NCI-H1105 (cell line): ENCODE data around the gene TRDMT1.

Experiments
- DNase-seq: peaks from one replicate; lab custom pipeline; 2025; lab: John Stamatoyannopoulos, UW

The TRDMT1 gene

GRCh38 chr10:17229967-17230682 is 28.7 kb upstream of the TRDMT1 start:
- peak; percentile 52 for DNase-seq

DNA sequence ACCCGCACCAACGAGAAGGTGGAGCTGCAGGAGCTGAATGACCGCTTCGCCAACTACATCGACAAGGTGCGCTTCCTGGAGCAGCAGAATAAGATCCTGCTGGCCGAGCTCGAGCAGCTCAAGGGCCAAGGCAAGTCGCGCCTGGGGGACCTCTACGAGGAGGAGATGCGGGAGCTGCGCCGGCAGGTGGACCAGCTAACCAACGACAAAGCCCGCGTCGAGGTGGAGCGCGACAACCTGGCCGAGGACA is 28.2 kb upstream of the TRDMT1 start:
- DNase-seq, result no peak

GRCh38 chr10:17229016-17229716 is 27.7 kb upstream of the TRDMT1 start:
- no peak for DNase-seq

DNA sequence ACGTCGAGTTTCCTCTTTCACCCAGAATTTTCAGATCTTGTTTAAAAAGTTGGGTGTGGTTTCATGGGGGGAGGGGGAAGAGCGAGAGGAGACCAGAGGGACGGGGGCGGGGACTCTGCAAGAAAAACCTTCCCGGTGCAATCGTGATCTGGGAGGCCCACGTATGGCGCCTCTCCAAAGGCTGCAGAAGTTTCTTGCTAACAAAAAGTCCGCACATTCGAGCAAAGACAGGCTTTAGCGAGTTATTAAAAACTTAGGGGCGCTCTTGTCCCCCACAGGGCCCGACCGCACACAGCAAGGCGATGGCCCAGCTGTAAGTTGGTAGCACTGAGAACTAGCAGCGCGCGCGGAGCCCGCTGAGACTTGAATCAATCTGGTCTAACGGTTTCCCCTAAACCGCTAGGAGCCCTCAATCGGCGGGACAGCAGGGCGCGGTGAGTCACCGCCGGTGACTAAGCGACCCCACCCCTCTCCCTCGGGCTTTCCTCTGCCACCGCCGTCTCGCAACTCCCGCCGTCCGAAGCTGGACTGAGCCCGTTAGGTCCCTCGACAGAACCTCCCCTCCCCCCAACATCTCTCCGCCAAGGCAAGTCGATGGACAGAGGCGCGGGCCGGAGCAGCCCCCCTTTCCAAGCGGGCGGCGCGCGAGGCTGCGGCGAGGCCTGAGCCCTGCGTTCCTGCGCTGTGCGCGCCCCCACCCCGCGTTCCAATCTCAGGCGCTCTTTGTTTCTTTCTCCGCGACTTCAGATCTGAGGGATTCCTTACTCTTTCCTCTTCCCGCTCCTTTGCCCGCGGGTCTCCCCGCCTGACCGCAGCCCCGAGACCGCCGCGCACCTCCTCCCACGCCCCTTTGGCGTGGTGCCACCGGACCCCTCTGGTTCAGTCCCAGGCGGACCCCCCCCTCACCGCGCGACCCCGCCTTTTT is 26.9 kb upstream of the TRDMT1 start, which contains the start of gene VIM:
Gene VIM (plus strand): TSS at position 151 of the 925 bp plus-strand sequence. CDS start 1,182 bp downstream, outside the sequence.
- no peak for DNase-seq

- no peak for DNase-seq
Observed at GRCh38 chr10:17227367-17228090, 26.1 kb upstream of the TRDMT1 start.

DNA sequence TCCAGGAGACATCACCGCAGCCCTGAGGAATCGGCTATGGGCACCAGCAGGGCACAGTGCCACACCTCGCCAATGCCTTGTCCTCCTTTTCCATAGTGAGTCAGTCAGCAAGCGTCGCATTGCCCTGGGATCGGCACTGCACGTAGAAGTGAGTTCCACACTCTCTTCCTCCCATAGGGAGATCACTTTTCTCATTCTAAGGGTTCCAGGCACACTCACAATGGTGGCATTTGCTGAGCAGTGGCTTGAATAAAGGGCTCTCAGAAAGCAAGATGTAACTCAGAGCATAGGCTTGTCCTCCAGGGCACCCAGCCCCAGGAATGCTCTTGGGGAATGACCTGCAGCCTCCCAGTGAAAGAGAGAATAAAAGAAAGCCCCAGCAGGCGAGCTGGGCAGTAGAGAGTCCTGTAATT is 25.4 kb upstream of the TRDMT1 start:
- no peak for DNase-seq

GRCh38 chr10:17225808-17226207 is 24.3 kb upstream of the TRDMT1 start:
- DNase-seq, result no peak

DNA sequence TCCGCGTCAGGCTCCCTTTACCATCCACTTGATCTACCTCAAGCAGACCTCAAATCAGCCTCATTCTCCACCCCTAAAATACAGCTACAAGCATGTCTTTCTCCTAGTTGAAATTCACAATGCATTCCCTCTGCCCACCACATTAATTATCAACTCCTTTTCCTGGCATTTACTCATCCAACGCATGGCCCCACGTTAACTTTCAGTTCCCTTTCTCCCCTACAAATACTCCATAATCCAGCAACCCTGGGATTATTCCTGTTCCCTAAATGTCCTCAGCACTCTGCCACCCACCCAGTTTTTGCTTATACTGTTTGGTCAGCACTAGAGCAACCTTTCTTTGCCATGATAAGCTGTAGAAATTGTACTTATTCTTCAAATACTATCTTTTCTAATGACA is 20.9 kb upstream of the TRDMT1 start:
- DNase-seq, result no peak

- no peak for DNase-seq
Observed at GRCh38 chr10:17220652-17221100, 19.2 kb upstream of the TRDMT1 start.

GRCh38 chr10:17219024-17219423 is 17.6 kb upstream of the TRDMT1 start:
- no peak for DNase-seq

DNA sequence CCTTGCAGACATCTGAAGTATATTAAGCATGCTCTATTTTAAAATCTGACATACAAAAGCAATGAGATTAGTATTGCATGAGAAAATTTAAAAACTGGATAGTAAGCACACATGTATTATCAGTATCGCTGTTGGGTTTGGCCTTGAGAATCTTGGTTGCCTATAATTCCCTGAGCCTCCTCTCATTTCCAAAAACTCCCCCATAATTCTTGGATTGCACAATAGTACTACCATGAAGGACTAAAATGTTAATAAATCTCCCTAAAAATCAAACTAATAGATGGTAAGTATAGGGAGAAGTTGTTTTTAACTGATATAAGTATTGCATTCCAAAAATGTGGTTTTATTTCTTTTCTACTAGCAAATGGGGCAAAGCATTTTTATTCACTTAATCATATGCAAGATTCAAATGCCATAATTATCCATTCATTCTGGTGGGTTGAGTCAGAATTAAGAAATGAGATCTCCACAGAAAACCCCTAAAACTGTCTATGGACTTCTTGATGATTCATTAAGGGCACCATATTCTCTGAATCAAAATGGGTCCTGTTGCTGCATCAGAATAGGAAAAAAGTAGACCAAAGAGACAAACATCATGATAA is 16.3 kb upstream of the TRDMT1 start:
- DNase-seq, result no peak

DNA sequence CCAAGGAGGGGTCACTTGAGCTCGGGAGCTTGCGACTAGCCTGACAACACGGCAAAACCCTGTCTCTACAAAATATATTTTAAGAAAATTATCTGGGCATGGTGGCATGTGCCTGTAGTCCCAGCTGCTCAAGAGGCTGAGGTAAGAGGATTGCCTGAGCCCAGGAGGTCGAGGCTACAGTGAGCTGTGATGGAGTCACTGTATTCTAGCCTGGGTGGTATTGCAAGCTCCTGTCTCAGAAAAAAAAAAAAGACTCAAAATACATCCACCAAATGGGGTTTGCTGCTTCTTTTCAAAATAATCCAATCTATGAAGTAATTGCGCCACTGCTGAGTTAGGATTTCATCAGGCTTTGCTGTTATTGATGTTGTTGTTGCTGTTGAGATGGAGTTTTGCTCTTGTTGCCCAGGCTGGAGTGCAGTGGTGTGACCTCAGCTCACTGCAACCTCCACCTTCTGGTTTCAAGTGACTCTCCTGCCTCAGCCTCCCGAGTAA is 15.5 kb upstream of the TRDMT1 start:
- DNase-seq, result no peak

DNA sequence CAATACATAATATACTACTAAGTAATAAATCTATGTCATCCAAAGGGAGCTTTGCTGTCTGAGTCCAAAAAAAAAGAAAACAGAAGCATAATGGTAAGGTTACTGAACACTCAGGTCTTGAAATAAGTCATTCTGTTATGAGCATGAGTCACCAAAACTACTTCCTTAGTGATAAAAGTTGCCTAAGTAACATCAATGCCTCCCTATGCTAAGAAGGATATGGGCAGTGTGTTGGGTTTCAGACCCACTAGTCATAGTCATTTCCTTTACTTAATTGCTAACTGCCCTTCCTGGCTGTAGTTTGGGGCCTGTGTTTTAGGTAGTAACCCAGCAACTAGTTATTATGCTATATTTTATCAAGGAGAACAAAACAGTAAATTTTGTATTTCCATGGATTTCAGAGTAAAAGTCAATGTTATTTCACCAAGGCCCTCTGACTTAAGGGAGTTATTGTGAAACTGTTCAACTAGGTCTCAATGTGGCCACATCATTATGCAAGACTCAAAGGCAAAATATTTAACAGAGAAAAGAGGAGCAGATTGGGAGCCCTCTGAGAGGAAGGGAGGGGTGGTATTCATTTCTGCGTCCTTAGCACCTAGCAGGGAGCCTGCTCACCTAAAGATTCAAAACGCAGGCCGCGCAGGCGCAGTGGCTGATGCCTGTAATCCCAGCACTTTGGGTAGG is 14.9 kb upstream of the TRDMT1 start:
- no peak for DNase-seq

DNA sequence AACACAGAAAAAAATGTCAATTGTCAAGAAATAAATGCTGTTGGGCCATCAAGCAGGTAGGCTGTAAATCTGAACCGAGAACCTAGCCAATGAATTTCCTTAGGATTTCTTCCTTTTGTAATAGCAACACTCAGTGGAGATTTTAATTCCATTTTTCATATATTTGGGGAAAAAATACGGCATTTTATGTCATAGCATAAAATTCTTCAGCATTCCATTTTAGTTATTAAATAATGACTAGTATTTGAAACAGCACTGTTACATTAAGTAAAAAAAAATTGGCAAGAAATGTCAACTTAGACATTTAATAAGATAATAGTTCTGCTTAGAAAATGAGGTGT is 14.3 kb upstream of the TRDMT1 start:
- no peak for DNase-seq

DNA sequence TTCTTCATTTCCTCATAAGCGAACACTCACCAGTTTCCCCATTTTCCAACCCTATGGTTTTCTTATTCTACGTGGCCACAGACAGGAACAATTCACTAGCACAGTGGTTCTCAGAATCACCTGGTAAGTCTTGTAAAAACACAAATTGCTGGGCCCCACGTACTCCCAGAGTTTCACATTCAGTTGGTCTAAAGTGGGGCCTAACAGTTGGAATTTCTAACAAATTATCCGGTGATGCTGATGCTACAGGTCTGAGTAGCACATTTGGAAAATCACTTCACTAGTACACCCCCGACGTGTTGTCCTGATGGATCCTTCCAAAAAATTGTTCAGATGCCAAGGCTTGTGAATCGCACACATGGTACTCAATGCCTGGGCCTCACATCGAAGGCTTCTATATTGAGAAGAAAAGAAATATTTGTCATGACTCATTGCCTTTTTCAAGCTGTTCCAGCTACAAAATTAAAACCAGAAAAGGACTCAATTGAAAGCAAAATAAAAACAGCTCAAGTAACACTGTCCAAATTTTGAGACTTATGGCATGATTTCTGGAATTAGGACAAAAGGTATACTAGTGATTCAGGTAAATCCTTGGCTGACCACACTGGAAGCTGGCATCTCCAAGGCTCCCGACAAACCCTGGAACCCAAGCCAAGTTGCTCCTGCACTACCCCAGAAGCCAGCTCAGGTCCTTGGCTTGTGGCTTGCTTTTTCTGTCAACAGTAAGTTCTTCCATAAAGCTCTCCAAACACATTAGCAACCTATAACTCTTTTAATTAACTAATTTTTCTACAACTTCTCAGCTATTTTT is 13.7 kb upstream of the TRDMT1 start:
- no peak for DNase-seq

- DNase-seq, result no peak
Observed at GRCh38 chr10:17214526-17214925, 13.1 kb upstream of the TRDMT1 start.

DNA sequence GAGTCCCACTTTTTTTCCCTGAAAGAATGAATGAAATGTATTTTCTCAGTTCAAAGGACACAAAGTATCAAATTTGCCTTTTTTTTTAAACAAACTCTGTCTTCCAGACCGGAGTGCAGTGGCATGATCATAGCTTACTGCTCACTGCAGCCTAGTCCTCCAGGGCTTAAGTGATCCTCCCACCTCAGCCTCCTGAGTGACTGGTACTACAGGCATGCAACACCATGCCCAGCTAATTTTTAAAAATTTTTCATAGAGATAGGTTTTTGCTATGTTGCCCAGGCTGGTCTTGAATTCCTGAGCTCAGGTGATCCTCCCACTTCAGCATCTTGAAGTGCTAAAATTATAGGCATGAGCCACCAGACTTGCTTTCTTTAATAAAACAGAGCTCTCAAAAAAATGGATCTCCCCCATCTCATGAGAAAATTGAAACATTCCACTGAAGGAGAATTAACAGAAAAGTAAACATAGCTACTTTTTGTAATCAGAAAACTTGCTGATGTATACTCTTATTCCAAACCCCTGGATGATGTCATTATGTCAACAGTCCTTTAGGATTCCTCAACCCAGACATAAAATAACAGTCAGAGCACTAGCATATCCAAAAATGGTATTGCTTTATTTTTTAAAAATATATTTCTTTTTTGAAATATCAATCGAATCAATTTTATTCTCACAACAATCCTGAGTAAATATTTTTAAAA is 12.3 kb upstream of the TRDMT1 start:
- DNase-seq, result no peak

DNA sequence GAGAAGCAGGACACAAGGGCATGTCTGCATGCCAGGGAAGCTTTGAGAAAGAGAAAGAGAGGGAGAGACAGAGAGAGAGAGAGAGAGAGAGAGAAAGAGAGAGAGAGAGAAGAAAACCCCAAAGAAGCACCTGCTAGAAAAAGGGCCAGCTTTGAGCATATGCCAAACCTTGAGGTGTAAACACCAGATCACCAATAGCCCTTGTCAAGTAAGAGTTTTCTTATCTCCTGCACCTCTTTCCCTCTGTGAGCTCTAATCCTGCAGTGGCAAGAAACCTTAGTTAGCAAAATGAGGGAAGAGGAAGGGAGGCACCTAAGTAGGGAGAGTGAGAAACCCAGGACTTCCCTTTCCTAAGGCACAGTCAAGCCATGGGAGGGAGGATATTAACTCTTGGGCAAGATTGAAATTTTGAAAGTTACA is 11.3 kb upstream of the TRDMT1 start:
- no peak for DNase-seq

DNA sequence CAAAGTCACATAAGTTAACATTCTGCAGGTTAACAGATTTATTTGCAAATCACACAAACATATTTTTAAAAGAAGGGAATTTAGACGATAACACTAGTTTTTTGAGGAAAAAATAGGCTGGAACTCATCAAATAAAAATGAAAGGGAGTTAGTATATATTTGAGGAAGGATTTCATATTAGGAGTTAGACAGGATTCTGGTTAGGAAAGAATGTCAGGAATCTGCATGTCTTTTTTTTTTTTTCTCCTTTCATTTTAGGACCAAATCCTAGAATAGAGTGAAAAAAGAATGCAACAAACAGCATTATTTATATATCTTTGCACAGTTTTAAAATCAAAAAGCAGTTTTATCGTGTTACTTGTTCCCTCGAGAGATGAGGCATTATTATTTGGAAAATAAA is 8.9 kb upstream of the TRDMT1 start:
- DNase-seq, result no peak
